ENCODE measurements around the gene RABGGTA. TPM values are rescaled to one million over a fixed set of nuclear protein-coding genes. Genes with fewer than 3 reads are reported as not detected.

Gene RABGGTA
- total RNA-seq, 5 donors from 2014 or later (not counting 1 experiment from before 2014, with no cell fraction given) = 49.3 to 66.5 (median 62.4) TPM

DNA sequence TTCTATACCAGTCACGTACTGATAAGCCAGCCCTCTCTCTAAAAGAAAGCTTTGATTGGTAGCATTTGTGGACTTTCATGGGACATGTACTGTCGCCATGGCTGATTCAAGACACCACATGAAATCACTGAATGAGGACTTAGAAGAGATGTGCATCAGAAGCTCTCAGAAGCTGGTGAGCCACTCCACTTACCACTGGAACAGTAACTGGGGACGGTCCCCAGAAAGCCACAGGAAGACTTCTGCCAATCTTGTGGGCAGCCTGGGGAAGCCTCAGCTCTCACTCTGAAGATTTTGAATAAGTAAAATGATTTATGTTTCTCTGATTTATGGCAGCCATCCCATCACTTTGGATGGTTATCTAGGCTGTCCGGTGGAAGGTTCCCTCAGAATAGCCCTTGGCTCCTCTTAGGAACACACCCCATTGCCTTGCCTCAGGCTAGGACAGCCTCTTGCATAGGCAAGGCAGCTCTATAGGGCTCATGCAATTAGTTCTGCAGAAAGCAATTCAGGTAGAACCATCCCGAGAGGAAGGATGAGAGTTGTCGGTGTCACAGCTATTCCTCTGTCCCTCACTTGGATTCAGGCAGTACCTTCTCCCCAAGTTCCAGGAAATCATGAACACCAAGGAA lies 18.4 kb upstream of the RABGGTA start:
- no peak overlapping the region for H3K4me3 ChIP-seq (ENCODE audit: control insufficient read depth in 1 of 2, extremely low read depth in 1 of 2, low read length in 1 of 2)
- ChIA-PET CTCF (interaction anchor here (0.6 to 1.6 kb wide), 2 partner anchors 9 to 47 kb away, joined by 3 to 8 read pairs; partner anchors contain the start of gene TINF2 (in 1 of the 2)), POLR2A (no interaction called here)
- Mint-ChIP-seq H3K4me3 (no peak overlapping the region), H3K36me3 (peaks cover 27% of the 10 kb centered on the region), H3K27me3 (no peaks in the 10 kb centered on the region), H3K4me1 (peaks cover 0 to 11% (median 2%) of the 10 kb centered on the region in 3 donors), H3K9me3 (no peaks in the 10 kb centered on the region), H3K27ac (no peak overlapping the region)
- peaks cover 0 to 13% of the 10 kb centered on the region in 2 experiments for H3K4me1 ChIP-seq (ENCODE audit: control insufficient read depth in 1 of 2, extremely low read depth in 1 of 2, insufficient read depth in 2 of 2, low read length in 2 of 2)
- ATAC-seq (replicated peaks in 1 of 4) (peak; percentile 42 to 81 (median 74)), DNase-seq (peak in 1 of 35 experiments; percentile 42)
- no peaks in the 10 kb centered on the region for H3K9me3 ChIP-seq
- WGBS (ENCODE audit: insufficient coverage) = 67% methylated on average over 3 of the region's 6 CpGs
- H3K36me3 ChIP-seq (ENCODE audit: control insufficient read depth in 2 of 2, extremely low read depth in 1 of 2, insufficient read depth in 1 of 2, low read length in 1 of 2) = peaks cover 10 to 35% of the 10 kb centered on the region in 2 donors
- no peaks in the 10 kb centered on the region for H3K27me3 ChIP-seq (replicated peaks in 1 of 2; ENCODE audit: control insufficient read depth in 2 of 2, extremely low read depth in 1 of 2, insufficient read depth in 2 of 2, low read length in 1 of 2)
- H3K27ac ChIP-seq (ENCODE audit: low read length) = no peak overlapping the region

DNA sequence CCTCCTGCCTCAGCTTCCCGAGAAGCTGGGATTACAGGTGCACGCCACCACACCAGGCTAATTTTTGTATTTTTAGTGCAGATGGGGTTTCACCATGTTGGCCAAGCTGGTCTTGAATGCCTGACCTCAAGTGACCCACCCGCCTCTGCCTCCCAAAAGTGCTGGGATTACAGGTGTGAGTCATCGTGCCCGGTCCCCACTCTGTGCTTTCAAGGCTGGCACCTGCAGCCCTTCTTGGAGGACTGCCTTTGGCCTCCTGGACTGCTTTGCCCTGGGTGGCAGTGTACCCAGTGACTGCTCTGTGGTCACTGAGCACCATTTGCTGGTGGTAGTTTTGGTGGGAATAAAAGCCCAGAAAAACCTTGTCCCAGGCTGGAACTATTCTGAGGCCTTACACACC lies 15.6 kb upstream of the RABGGTA start:
- 95% methylated on average over 4 of the region's 5 CpGs for WGBS (ENCODE audit: insufficient coverage)

DNA sequence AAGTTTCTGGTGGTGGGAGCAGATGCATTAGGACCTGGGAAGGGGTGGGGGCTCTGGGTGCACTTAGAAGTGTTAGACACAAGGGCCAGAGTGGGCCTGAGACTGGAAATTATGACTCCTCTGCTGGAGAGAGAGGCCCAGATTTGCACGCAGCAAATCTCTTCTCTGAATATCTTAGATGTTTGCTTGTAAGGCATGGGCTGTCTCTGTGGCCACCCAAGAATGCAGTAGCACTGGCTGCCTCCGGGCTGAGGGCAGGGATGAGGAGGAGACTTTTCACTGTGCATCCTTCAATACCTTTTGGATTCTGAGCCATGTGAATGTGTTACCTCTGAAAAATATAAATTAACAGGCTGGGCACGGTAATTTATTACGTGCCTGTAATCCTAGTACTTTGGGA lies 14.0 kb upstream of the RABGGTA start:
- H3K36me3 Mint-ChIP-seq = peaks cover 5% of the 10 kb centered on the region
- H3K9me3 Mint-ChIP-seq = no peaks in the 10 kb centered on the region
- Histone ChIP-seq H3K36me3 (ENCODE audit: control insufficient read depth in 2 of 2, extremely low read depth in 1 of 2, insufficient read depth in 1 of 2, low read length in 1 of 2) (peaks cover 0 to 11% of the 10 kb centered on the region in 2 donors), H3K4me1 (ENCODE audit: control insufficient read depth in 1 of 2, extremely low read depth in 1 of 2, insufficient read depth in 2 of 2, low read length in 2 of 2) (peaks cover 0 to 12% of the 10 kb centered on the region in 2 experiments), H3K4me3 (ENCODE audit: control insufficient read depth in 1 of 2, extremely low read depth in 1 of 2, low read length in 1 of 2) (no peak overlapping the region), H3K27ac (ENCODE audit: low read length) (no peak overlapping the region), H3K27me3 (replicated peaks in 1 of 2; ENCODE audit: control insufficient read depth in 2 of 2, extremely low read depth in 1 of 2, insufficient read depth in 2 of 2, low read length in 1 of 2) (no peaks in the 10 kb centered on the region), H3K9me3 (no peaks in the 10 kb centered on the region)
- ATAC-seq (replicated peaks in 1 of 4) (no peak), DNase-seq (no peak)
- H3K4me1 Mint-ChIP-seq = peaks cover 1 to 13% (median 2%) of the 10 kb centered on the region in 3 donors
- POLR2A ChIA-PET = no interaction called here
- 96% methylated on average over 4 of the region's 4 CpGs for WGBS (ENCODE audit: insufficient coverage)
- H3K4me3 Mint-ChIP-seq = no peak overlapping the region
- H3K27me3 Mint-ChIP-seq = no peaks in the 10 kb centered on the region
- CTCF ChIA-PET = no interaction called here
- no peak overlapping the region for H3K27ac Mint-ChIP-seq

More for the DNA sequence above, 15.6 kb upstream of the RABGGTA start:
- H3K9me3 Mint-ChIP-seq = no peaks in the 10 kb centered on the region
- ChIA-PET CTCF (no interaction called here), POLR2A (no interaction called here)
- peaks cover 6 to 27% of the 10 kb centered on the region in 2 donors for H3K36me3 ChIP-seq (ENCODE audit: control insufficient read depth in 2 of 2, extremely low read depth in 1 of 2, insufficient read depth in 1 of 2, low read length in 1 of 2)
- no peak overlapping the region for H3K27ac ChIP-seq (ENCODE audit: low read length)
- no peak overlapping the region for H3K27ac Mint-ChIP-seq
- H3K27me3 ChIP-seq (replicated peaks in 1 of 2; ENCODE audit: control insufficient read depth in 2 of 2, extremely low read depth in 1 of 2, insufficient read depth in 2 of 2, low read length in 1 of 2) = no peaks in the 10 kb centered on the region
- no peak overlapping the region for H3K4me3 Mint-ChIP-seq
- ATAC-seq (replicated peaks in 1 of 4) (no peak), DNase-seq (no peak)
- H3K27me3 Mint-ChIP-seq = no peaks in the 10 kb centered on the region
- peaks cover 18% of the 10 kb centered on the region for H3K36me3 Mint-ChIP-seq
- no peaks in the 10 kb centered on the region for H3K9me3 ChIP-seq
- peaks cover 0 to 11% (median 2%) of the 10 kb centered on the region in 3 donors for H3K4me1 Mint-ChIP-seq
- H3K4me1 ChIP-seq (ENCODE audit: control insufficient read depth in 1 of 2, extremely low read depth in 1 of 2, insufficient read depth in 2 of 2, low read length in 2 of 2) = peaks cover 0 to 13% of the 10 kb centered on the region in 2 experiments
- H3K4me3 ChIP-seq (ENCODE audit: control insufficient read depth in 1 of 2, extremely low read depth in 1 of 2, low read length in 1 of 2) = no peak overlapping the region

DNA sequence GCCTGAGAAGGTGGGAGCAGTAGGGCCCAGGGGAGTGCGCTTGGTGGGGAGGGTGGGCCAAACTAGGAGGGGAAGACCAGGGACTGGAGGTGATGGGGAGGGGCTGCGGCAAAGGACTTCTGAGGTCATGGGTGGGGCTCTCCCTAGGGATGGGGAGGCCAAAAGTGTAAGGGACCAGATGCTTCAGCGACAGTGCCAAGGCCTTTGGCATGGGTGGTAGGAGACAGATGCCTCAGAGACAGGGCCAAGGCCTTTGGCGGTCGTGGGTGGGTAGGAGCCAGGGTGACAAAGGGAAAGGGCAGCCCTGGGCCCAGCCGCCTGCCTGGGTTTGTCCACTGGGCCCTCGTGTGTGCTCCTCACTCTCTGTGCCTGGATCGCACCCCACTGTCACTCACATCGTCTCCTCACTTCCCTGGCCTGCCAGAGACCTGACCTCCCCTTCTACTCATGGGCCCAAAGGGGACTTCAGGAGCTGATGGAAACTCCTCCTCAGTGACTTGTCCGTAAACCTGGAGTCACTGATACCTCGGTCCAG lies 13.2 kb upstream of the RABGGTA start:
- Mint-ChIP-seq H3K27me3 (no peaks in the 10 kb centered on the region), H3K4me3 (no peak overlapping the region), H3K36me3 (no peaks in the 10 kb centered on the region), H3K9me3 (no peaks in the 10 kb centered on the region), H3K27ac (no peak overlapping the region), H3K4me1 (peaks cover 3 to 13% (median 9%) of the 10 kb centered on the region in 3 donors)
- ChIA-PET CTCF (no interaction called here), POLR2A (no interaction called here)
- Histone ChIP-seq H3K27ac (ENCODE audit: low read length) (no peak overlapping the region), H3K36me3 (ENCODE audit: control insufficient read depth in 2 of 2, extremely low read depth in 1 of 2, insufficient read depth in 1 of 2, low read length in 1 of 2) (peaks cover 0 to 3% of the 10 kb centered on the region in 2 donors), H3K9me3 (no peaks in the 10 kb centered on the region), H3K4me3 (ENCODE audit: control insufficient read depth in 1 of 2, extremely low read depth in 1 of 2, low read length in 1 of 2) (no peak overlapping the region), H3K4me1 (ENCODE audit: control insufficient read depth in 1 of 2, extremely low read depth in 1 of 2, insufficient read depth in 2 of 2, low read length in 2 of 2) (peaks cover 1 to 12% of the 10 kb centered on the region in 2 experiments), H3K27me3 (replicated peaks in 1 of 2; ENCODE audit: control insufficient read depth in 2 of 2, extremely low read depth in 1 of 2, insufficient read depth in 2 of 2, low read length in 1 of 2) (no peaks in the 10 kb centered on the region)
- ATAC-seq (replicated peaks in 1 of 4) (no peak), DNase-seq (no peak)
- 93% methylated on average over 10 of the region's 11 CpGs for WGBS (ENCODE audit: insufficient coverage)

- DNase-seq (no peak), ATAC-seq (replicated peaks in 1 of 4) (no peak)
- no peak overlapping the region for H3K27ac Mint-ChIP-seq
- H3K27me3 Mint-ChIP-seq = no peaks in the 10 kb centered on the region
- 88% methylated on average over 4 of the region's 5 CpGs for WGBS (ENCODE audit: insufficient coverage)
- no peak overlapping the region for H3K4me3 ChIP-seq (ENCODE audit: control insufficient read depth in 1 of 2, extremely low read depth in 1 of 2, low read length in 1 of 2)
- H3K27ac ChIP-seq (ENCODE audit: low read length) = no peak overlapping the region
- H3K4me3 Mint-ChIP-seq = no peak overlapping the region
- ChIA-PET POLR2A (interaction anchor here in 1 of 2 donors (0.7 kb wide), 1 partner anchor 26 kb away, joined by 4 read pairs; no protein-coding TSS in a partner anchor), CTCF (interaction anchor here in 1 of 2 donors (0.7 to 0.9 kb wide), 2 partner anchors 12 to 17 kb away, joined by 4 to 5 read pairs; no protein-coding TSS in a partner anchor)
- H3K27me3 ChIP-seq (replicated peaks in 1 of 2; ENCODE audit: control insufficient read depth in 2 of 2, extremely low read depth in 1 of 2, insufficient read depth in 2 of 2, low read length in 1 of 2) = no peaks in the 10 kb centered on the region
- H3K9me3 Mint-ChIP-seq = no peaks in the 10 kb centered on the region
- no peaks in the 10 kb centered on the region for H3K36me3 Mint-ChIP-seq
- H3K36me3 ChIP-seq (ENCODE audit: control insufficient read depth in 2 of 2, extremely low read depth in 1 of 2, insufficient read depth in 1 of 2, low read length in 1 of 2) = no peaks in the 10 kb centered on the region
- H3K9me3 ChIP-seq = no peaks in the 10 kb centered on the region
- peaks cover 6 to 13% of the 10 kb centered on the region in 2 experiments for H3K4me1 ChIP-seq (ENCODE audit: control insufficient read depth in 1 of 2, extremely low read depth in 1 of 2, insufficient read depth in 2 of 2, low read length in 2 of 2)
- peaks cover 9 to 17% (median 16%) of the 10 kb centered on the region in 3 donors for H3K4me1 Mint-ChIP-seq
These were observed 12.5 kb upstream of the RABGGTA start for GRCh38 chr14:24283796-24284460.

GRCh38 chr14:24282736-24283135 lies 11.3 kb upstream of the RABGGTA start:
- H3K4me3 ChIP-seq (ENCODE audit: control insufficient read depth in 1 of 2, extremely low read depth in 1 of 2, low read length in 1 of 2) = no peak overlapping the region
- no peak for DNase-seq
- no peaks in the 10 kb centered on the region for H3K27me3 Mint-ChIP-seq
- H3K27ac ChIP-seq (ENCODE audit: low read length) = no peak overlapping the region
- ChIA-PET POLR2A (no interaction called here), CTCF (interaction anchor here in 1 of 2 donors (0.5 to 0.6 kb wide), 2 partner anchors 40 to 150 kb away, joined by 3 read pairs; partner anchors contain the start of gene TINF2)
- H3K4me3 Mint-ChIP-seq = no peak overlapping the region
- no peak for ATAC-seq (replicated peaks in 1 of 4)
- peaks cover 11 to 17% of the 10 kb centered on the region in 2 experiments for H3K4me1 ChIP-seq (ENCODE audit: control insufficient read depth in 1 of 2, extremely low read depth in 1 of 2, insufficient read depth in 2 of 2, low read length in 2 of 2)
- WGBS (ENCODE audit: insufficient coverage) = 89% methylated on average over 3 of the region's 3 CpGs
- no peaks in the 10 kb centered on the region for H3K36me3 Mint-ChIP-seq
- H3K36me3 ChIP-seq (ENCODE audit: control insufficient read depth in 2 of 2, extremely low read depth in 1 of 2, insufficient read depth in 1 of 2, low read length in 1 of 2) = no peaks in the 10 kb centered on the region
- no peaks in the 10 kb centered on the region for H3K9me3 ChIP-seq
- H3K9me3 Mint-ChIP-seq = no peaks in the 10 kb centered on the region
- H3K4me1 Mint-ChIP-seq = peaks cover 17 to 28% (median 27%) of the 10 kb centered on the region in 3 donors
- no peak overlapping the region for H3K27ac Mint-ChIP-seq
- no peaks in the 10 kb centered on the region for H3K27me3 ChIP-seq (replicated peaks in 1 of 2; ENCODE audit: control insufficient read depth in 2 of 2, extremely low read depth in 1 of 2, insufficient read depth in 2 of 2, low read length in 1 of 2)

Data from T-cell (primary cell).